LHCN-M2 (cell line): ENCODE data around the gene MGST2. TPM values are rescaled to one million over a fixed set of nuclear protein-coding genes. Genes with fewer than 3 reads are reported as not detected.
A peak's percentile ranks its signal among the peaks of the same experiment; 100 is the strongest.

Experiments used
- DNase-seq: peaks from one replicate; pipeline ENCODE4 v3.0.0-alpha.2; 2012; ENCODE audit warnings: low read depth
- total RNA-seq: library from RNA; depleted of rRNA; stranded (reverse); fragments of >200 nt; gene quantifications from 2 replicates; pipeline ENCODE4 v1.2.3, GENCODE V29; 2014

The MGST2 gene
- total RNA-seq, 1 experiment from 2014 or later, result 5.0 TPM

DNA sequence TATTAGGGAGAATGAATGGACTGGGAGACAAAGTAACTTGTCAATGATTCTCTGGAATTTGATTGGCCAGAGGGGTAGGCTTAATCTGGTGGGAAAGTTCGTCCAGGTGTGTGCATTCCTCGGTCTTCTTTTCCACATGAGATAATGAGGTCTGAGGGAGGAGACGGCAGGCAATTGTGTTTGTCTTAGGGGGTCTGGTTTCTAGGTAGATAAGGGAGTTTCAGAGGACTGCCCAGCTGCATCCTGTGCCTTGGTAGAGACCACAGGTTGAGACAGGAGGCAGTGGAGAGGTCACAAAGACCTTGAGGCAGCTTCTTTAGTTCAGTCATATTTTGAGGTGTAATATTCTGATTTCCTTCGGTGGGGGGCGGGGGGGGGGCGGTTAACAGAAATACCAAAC lies 4.3 kb downstream of the MGST2 start:
- no peak for DNase-seq

DNA sequence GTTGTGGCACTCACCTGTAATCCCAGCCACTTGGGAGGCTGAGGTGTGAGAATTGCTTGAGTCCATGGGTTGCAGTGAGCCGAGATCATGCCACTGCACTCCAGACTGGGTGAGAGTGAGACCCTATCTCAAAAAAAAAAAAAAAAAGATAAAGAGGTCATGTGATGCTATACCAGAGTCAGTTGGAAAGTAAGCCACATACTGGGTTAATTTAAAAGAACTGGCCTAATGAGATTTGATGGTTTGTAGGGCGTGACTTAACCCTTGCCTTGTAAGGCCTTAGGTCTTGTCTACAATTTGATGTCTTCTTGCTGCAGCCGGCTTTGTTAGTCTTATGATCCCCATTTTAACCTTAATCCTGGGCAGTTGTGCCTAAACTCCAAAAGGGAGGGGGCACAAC lies 5.2 kb downstream of the MGST2 start:
- no peak for DNase-seq

- no peak for DNase-seq
Observed at GRCh38 chr4:139672215-139672614, 6.6 kb downstream of the MGST2 start.

GRCh38 chr4:139672732-139673131 lies 7.1 kb downstream of the MGST2 start:
- DNase-seq, result no peak

GRCh38 chr4:139674875-139675550 lies 9.4 kb downstream of the MGST2 start:
- no peak for DNase-seq

DNA sequence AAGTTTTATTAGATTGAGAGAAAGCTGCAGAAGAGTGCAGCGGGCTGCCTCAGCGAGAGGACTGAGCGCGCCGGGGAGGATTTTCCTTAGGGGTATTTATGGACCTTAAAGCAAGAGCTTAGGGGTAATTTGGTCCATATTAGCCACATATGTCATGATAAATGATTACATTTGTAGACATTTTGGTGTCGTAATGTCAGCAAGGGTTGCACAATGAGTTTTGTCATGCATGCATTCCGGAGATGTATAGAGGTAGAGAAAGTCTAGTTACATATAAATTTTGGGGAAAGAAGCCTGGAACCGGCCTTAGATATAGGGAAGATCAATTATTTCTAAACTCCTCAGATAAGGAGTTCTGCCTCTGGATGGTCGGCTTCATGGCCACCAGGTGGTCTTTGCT lies 10.0 kb downstream of the MGST2 start:
- no peak for DNase-seq

DNA sequence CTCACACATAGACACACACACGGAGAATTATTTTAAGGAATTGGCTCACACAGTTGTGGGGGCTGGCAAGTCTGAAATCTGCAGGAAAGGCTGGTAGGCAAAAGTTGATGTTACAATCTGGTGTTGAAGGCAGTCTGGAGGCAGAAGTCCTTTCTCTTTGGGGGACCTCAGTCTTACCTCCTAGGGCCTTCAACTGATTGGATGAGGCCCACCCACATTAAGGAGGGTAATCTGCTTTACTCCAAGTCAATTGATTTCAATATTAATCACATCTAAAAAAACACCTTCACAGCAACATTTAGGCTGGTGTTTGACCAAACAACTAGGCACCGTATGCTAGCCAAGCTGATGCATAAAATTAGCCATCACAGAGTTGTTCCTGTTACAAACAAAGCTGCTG lies 10.7 kb downstream of the MGST2 start:
- no peak for DNase-seq

GRCh38 chr4:139676913-139677585 lies 11.4 kb downstream of the MGST2 start:
- DNase-seq, result no peak

GRCh38 chr4:139682309-139682708 lies 16.7 kb downstream of the MGST2 start:
- DNase-seq, result no peak

DNA sequence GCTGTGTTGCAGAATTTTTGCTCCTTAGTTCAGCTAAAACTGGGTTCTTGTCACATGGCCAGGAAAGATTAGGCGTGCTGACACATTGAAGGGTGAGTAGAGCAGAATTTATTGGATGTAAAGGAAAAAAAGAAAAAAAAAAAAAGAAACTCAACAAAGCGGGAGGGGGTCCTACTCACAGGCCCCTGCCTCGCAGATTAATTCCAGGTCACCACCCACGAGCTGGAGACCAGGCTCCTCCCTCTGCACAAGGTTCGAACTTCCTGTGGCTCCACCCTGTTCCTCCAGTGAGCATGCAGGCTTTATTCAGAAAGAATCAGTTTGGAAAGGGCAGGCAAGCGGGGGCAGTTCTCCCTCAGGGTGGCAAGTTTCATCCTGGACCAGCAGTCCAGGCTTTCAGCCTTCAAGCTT lies 17.1 kb downstream of the MGST2 start:
- DNase-seq, result no peak

GRCh38 chr4:139684351-139684750 lies 18.7 kb downstream of the MGST2 start:
- DNase-seq, result no peak

DNA sequence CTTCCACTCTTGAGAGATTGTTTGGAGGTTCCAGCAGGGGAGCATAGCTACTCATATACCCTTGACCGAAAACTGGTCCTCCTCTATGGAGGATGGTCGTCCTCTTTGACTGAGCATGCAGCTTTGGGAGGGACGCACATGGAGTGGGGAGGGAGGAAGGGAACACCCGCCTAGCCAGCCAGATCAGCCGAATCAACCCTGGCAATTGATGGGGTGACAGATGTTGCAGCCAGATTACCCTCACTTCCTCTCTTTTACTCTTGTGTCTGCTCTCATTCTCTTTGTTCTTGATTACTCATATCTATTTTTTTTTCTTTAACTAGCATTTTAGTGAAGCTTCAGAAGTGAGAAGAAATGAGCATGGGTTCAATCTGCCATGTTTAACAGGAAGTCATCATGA lies 19.6 kb downstream of the MGST2 start:
- no peak for DNase-seq

DNA sequence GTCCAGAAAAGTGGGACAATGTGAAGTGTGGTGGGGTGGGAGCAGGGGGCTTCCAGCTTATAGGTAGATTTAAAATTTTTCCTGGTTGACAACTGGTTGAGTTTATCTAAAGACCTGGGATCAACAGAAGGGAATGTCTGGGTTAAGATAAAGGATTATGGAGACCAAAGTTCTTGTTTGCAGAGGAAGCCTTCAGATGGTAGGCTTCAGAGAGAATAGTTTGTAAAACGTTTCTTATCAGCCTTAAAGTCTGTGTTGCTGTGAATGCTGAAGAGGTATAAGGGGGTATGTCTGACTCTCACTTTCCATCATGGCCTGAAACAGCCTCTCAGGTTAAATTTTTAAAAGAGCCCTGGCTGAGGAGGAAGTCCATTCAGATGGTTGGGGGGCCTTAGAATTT lies 20.5 kb downstream of the MGST2 start:
- DNase-seq, result no peak

DNA sequence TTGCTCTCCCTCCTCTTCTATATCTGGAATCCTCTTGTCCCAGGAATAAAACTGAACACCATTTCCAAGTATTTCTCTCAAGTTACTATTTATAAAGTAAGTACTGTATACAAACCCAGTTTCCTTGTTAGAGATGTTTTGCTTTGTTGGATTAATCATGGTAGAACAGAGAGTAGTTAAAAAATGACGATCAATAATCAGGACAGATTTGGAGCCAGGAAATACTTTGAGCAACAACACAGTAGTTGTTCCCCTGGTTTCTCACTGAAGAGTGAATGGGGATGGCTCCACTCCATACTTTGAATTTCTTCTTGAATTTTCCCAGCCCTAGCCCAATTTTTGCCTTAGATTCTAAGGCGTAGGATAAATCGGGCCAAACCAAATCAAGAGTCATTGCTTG lies 21.4 kb downstream of the MGST2 start:
- no peak for DNase-seq

- DNase-seq, result no peak
Observed at GRCh38 chr4:139689093-139689722, 23.6 kb downstream of the MGST2 start.

DNA sequence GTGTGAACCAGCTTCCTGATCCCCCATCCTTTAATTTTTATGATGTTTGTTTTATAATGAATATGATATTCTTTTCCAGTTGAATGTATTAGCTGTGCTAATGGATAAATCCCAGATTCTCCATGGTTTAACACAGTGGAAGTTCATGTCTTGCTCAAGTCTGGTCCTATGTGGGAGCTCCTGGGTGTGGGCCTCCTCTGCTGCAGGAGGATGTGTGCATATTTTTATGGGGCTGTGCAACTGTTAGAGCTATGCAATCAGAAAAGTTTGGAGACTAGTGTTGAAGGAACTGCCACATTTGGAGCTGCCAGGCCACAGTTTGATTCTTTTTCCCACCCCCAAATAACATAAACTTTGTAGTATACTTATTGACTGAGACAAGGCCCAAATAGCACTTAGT lies 24.8 kb downstream of the MGST2 start:
- DNase-seq, result no peak

DNA sequence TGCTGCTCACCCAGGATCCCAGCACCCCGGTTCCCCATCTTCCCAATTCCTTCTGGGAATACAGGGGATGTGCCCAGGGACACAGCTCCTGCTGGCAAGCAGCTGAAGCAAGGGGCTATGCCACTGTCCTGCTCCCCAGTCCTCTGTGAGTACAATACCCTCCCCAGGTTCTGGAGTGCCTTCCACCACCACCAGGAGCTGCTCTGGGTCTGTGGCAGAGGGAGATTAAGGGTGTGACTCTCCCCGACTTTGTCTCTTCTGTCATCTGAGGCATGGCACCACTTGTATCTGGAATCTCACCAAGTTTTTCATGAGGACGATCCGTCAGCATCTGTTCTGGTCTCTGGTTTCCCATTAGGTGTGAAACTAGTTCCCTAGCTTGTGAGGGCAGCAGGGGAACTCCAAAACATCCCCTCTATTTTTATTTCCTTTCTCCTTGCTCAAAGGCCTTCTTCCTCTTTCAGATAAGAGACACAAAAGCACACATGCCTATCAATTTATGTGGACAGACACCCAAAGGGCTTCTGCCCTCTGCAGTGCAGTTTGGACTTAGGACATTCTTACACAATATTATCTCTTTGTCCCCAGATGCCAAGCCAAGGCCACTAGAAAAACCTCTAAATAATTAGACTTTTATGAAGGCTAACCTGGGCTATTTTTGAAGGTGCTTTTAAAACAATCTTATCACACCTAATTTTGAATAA lies 26.8 kb downstream of the MGST2 start:
- peak; percentile 1 for DNase-seq

DNA sequence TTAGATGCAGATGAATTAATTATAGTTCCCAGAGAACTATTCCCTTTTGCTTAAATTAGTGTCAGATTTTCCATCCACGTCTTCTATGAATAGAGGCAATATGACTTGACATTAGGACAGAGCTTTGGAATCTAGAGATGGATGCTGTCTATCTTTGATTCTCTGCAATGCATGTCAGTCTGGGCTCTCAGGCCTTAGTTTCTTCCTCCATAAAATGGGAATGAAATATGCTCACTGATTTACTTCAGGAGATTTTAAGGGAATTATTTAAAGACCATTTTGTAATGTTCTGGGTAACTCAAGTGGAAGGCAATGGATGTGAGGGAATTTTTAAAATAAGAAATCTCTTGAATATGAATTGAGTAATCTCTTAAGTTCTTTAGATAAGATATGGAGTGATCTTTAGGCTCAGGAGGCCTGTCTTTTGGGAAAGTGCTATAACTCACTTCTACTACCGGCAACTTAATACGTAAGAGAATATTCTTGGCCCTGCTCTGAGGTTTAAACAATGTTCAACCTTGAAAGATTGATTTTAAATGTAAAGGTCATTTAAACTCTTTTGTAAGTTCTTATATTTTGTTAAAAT lies 29.0 kb downstream of the MGST2 start:
- DNase-seq, result no peak

GRCh38 chr4:139696491-139696890 lies 30.9 kb downstream of the MGST2 start:
- no peak for DNase-seq

DNA sequence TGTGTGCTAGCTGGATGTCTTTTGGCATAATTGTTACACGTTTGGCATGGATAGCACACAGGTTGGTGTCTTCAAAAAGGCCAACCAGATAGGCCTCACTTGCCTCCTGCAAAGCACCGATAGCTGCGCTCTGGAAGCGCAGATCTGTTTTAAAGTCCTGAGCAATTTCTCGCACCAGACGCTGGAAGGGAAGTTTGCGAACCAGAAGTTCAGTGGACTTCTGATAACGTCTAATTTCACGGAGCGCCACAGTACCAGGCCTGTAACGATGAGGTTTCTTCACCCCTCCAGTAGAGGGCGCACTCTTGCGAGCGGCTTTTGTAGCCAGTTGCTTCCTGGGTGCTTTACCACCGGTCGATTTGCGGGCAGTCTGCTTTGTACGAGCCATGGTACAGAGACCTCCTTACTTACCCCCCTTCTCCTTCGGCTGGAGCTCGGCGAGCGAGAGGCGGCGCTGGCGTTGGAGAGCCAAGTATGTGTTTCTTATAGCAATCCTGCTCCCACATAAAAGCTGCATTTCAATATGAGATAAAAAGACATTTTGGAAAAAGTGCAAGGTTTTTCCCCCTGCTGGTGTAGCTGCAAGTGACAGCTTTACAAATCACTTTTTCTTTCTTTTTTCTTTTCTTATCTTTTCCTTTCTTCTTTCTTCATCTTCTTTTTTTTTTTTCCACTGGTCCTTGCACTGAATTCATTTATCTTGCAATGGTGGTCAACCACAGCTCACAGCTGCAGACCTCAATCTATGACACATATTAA lies 32.7 kb downstream of the MGST2 start:
- peak; percentile 1 for DNase-seq

GRCh38 chr4:139700568-139700967 lies 34.9 kb downstream of the MGST2 start:
- DNase-seq, result no peak
